ENCODE results near the gene USP43.

Gene USP43

DNA sequence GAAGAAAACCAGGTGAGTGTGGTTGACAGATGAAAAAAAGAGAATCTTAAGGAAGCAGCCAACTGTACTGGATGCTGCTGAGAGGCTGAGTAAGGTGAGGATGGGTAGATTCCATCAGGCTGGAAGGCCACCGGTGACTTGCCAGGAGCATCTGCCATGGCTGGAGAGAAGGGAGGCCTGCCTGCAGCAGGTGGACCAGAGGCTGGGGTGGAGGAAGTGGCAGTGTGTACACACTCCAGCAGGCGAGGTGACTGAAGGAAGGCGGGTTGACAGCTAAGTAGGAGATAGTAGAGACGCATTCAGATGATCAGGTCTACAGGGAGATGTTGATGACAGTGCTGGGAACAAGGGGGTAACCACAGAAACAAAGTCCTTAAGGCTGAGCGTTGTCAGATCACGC lies 69.5 kb downstream of the USP43 start:
- Histone ChIP-seq H3K4me3 (IDR thresholded peaks at IDR 0.05; ENCODE audit: insufficient read depth, low read depth, low read length) (no peak overlapping the region), H3K4me2 (no peak overlapping the region), H3K27me3 (ENCODE audit: insufficient read depth, low read depth) (no peaks in the 10 kb centered on the region), H2AFZ (ENCODE audit: low read depth) (no peak overlapping the region), H3K9ac (no peak overlapping the region), H4K20me1 (ENCODE audit: insufficient read depth) (no peaks in the 10 kb centered on the region), H3K79me2 (ENCODE audit: insufficient read depth, low read depth) (no peaks in the 10 kb centered on the region), H3K27ac (no peak overlapping the region), H3K36me3 (ENCODE audit: insufficient read depth) (no peaks in the 10 kb centered on the region), H3K4me1 (ENCODE audit: low read depth, poor library complexity, severe bottlenecking) (no peaks in the 10 kb centered on the region)
- TF ChIP-seq CTCF (conservative IDR thresholded peaks at IDR 0.05; ENCODE audit: low read depth, low read length): no peak

DNA sequence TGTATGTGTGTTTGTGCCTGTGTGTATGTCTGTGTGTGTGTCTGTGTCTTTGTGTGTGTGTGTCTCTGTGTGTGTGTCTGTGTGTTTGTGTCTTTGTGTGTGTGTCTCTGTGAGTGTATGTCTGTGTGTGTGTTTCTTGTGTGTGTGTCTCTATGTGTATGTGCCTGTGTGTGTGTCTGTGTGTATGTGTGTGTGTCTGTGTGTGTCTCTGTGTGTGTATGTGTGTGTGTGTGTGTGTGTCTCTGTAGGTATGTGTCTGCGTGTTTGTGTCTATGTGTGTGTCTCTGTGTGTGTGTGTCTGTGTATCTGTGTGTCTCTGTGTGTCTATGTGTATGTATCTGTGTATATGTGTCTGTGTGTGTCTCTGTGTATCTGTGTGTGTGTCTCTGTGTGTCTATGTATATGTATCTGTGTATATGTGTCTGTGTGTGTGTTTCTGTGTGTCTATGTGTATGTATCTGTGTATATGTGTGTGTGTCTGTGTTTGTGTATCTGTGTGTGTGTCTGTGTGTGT lies 70.2 kb downstream of the USP43 start:
- Histone ChIP-seq H3K4me2 (no peak overlapping the region), H3K27me3 (ENCODE audit: insufficient read depth, low read depth) (no peaks in the 10 kb centered on the region), H3K4me3 (IDR thresholded peaks at IDR 0.05; ENCODE audit: insufficient read depth, low read depth, low read length) (no peak overlapping the region), H3K79me2 (ENCODE audit: insufficient read depth, low read depth) (no peaks in the 10 kb centered on the region), H4K20me1 (ENCODE audit: insufficient read depth) (no peaks in the 10 kb centered on the region), H3K36me3 (ENCODE audit: insufficient read depth) (no peaks in the 10 kb centered on the region), H3K4me1 (ENCODE audit: low read depth, poor library complexity, severe bottlenecking) (no peaks in the 10 kb centered on the region), H3K9ac (no peak overlapping the region), H2AFZ (ENCODE audit: low read depth) (no peak overlapping the region), H3K27ac (no peak overlapping the region)
- no peak for TF ChIP-seq CTCF (conservative IDR thresholded peaks at IDR 0.05; ENCODE audit: low read depth, low read length)

DNA sequence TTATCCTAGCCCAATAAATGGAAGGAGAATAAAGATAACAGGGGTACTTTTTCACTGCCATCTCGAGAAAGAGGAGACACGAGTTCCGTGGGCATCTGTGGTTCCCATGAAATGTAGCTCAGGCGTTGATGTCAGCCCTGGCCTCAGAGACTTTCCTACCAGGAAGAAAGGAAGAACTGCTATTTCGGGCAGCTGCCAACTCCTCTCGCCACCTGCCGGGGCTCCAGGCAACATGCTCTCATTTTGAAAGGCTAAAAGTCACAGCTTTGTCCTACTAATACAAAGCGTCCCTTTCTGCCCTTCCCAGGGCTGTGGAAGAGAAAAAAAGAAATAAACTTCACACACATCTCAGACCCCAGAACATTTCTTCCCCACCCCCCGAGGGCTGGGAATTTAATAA lies 80.3 kb downstream of the USP43 start:
- no peaks in the 10 kb centered on the region for H4K20me1 ChIP-seq (ENCODE audit: insufficient read depth)
- H3K4me2 ChIP-seq: no peak overlapping the region
- no peak for TF ChIP-seq CTCF (conservative IDR thresholded peaks at IDR 0.05; ENCODE audit: low read depth, low read length)

DNA sequence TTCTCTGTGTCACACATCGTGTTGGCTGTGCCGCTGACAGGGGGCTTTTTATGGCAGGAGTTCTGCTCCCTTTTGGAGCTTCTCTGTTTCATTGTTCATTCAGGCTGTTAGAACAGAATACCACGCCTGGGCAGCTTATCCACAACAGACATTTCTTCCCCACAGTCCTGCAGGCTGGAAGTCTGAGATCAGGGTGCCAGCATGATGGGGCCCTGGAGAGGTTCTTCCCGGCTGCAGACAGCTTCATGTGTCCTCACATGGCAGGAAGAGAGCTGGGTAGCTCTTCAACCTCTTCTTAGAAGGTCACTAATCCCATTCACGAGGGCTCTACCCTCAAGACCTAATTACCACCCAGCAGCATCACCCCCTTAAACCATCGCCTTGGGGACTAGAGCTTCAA lies 81.0 kb downstream of the USP43 start:
- H4K20me1 ChIP-seq (ENCODE audit: insufficient read depth): no peaks in the 10 kb centered on the region
- H3K9ac ChIP-seq: no peak overlapping the region
- H3K4me2 ChIP-seq: no peak overlapping the region
- H3K27me3 ChIP-seq (ENCODE audit: insufficient read depth, low read depth): no peaks in the 10 kb centered on the region
- H3K27ac ChIP-seq: no peak overlapping the region
- no peaks in the 10 kb centered on the region for H3K79me2 ChIP-seq (ENCODE audit: insufficient read depth, low read depth)
- H2AFZ ChIP-seq (ENCODE audit: low read depth): no peak overlapping the region
- no peaks in the 10 kb centered on the region for H3K36me3 ChIP-seq (ENCODE audit: insufficient read depth)
- no peak overlapping the region for H3K4me3 ChIP-seq (IDR thresholded peaks at IDR 0.05; ENCODE audit: insufficient read depth, low read depth, low read length)
- no peak for TF ChIP-seq CTCF (conservative IDR thresholded peaks at IDR 0.05; ENCODE audit: low read depth, low read length)
- no peaks in the 10 kb centered on the region for H3K4me1 ChIP-seq (ENCODE audit: low read depth, poor library complexity, severe bottlenecking)

More for the DNA sequence above, 80.3 kb downstream of the USP43 start:
- H3K27me3 ChIP-seq (ENCODE audit: insufficient read depth, low read depth): no peaks in the 10 kb centered on the region
- no peak overlapping the region for H3K9ac ChIP-seq
- H3K36me3 ChIP-seq (ENCODE audit: insufficient read depth): no peaks in the 10 kb centered on the region
- H3K27ac ChIP-seq: no peak overlapping the region
- no peak overlapping the region for H3K4me3 ChIP-seq (IDR thresholded peaks at IDR 0.05; ENCODE audit: insufficient read depth, low read depth, low read length)
- H3K79me2 ChIP-seq (ENCODE audit: insufficient read depth, low read depth): no peaks in the 10 kb centered on the region
- H3K4me1 ChIP-seq (ENCODE audit: low read depth, poor library complexity, severe bottlenecking): no peaks in the 10 kb centered on the region
- no peak overlapping the region for H2AFZ ChIP-seq (ENCODE audit: low read depth)
